OCI-LY7 (cell line): Measurements from ENCODE around the gene PELI1. TPM values are rescaled to one million over a fixed set of nuclear protein-coding genes. Genes with fewer than 3 reads are reported as not detected.

Source experiments
- BruUV-seq: library from RNA; stranded (reverse); fragments of 400-500 nt; replicated peaks from 2 replicates; lab custom pipeline; 2021; lab: Mats Ljungman, UMichigan
- CTCF ChIA-PET: fragments of 300-600 bp; sonication (Branson Sonifier 250); formaldehyde crosslinking; loops from one replicate; lab custom pipeline; 2022; ENCODE audit warnings: antibody characterized with exemption; ENCODE audit not compliant: unreplicated experiment; lab: Charles Lee
- POLR2A ChIA-PET: fragments of 300-600 bp; sonication (Branson Sonifier 250); formaldehyde crosslinking; loops from one replicate; lab custom pipeline; 2022; ENCODE audit warnings: antibody characterized with exemption; lab: Charles Lee
- DNase-seq: peaks from one replicate; pipeline ENCODE4 v3.0.0-alpha.2; 2015; ENCODE audit warnings: low spot score
- H2AFZ ChIP-seq: fragments of 200-600 bp; sonication (generic), shearing (Covaris generic); 2 replicates; pipeline ENCODE4 v1.6.1; 2014; ENCODE audit warnings: mild to moderate bottlenecking, antibody characterized with exemption, low read length, moderate library complexity
- H3K27ac ChIP-seq: fragments of 200-600 bp; sonication (generic); 2 replicates; pipeline ENCODE4 v1.5.1; 2014; ENCODE audit warnings: mixed run types, low read depth, mild to moderate bottlenecking, moderate library complexity, low read length, inconsistent platforms; ENCODE audit not compliant: poor library complexity, severe bottlenecking
- H3K36me3 ChIP-seq: fragments of 200-600 bp; sonication (generic); 2 replicates; pipeline ENCODE4 v1.6.1; 2014; ENCODE audit warnings: mild to moderate bottlenecking, antibody characterized with exemption, low read length, moderate library complexity, mixed read lengths; ENCODE audit not compliant: insufficient read depth
- H3K4me1 ChIP-seq: fragments of 200-600 bp; sonication (generic); 2 replicates; pipeline ENCODE4 v1.5.1; 2014; ENCODE audit warnings: mild to moderate bottlenecking, low read length; ENCODE audit not compliant: insufficient read depth, poor library complexity, severe bottlenecking
- H3K4me2 ChIP-seq: fragments of 200-600 bp; sonication (generic); 2 replicates; pipeline ENCODE4 v1.6.1; 2014; ENCODE audit warnings: mild to moderate bottlenecking, low read length
- H3K4me3 ChIP-seq: fragments of 200-600 bp; sonication (generic); 2 replicates; pipeline ENCODE4 v1.5.1; 2014; ENCODE audit warnings: mild to moderate bottlenecking, low read depth, low read length; ENCODE audit not compliant: poor library complexity, severe bottlenecking
- H3K79me2 ChIP-seq: fragments of 200-600 bp; sonication (generic); 2 replicates; pipeline ENCODE4 v1.6.1; 2016; ENCODE audit warnings: low read depth, mild to moderate bottlenecking, low read length, moderate library complexity, mixed read lengths; ENCODE audit not compliant: insufficient read depth
- H3K9me2 ChIP-seq: fragments of 200-600 bp; sonication (generic); 2 replicates; pipeline ENCODE4 v1.6.1; 2016; ENCODE audit warnings: mild to moderate bottlenecking, low read length, mixed read lengths; ENCODE audit not compliant: insufficient read depth
- H3K9me3 ChIP-seq: fragments of 200-600 bp; sonication (generic); 2 replicates; pipeline ENCODE4 v1.6.1; 2014; ENCODE audit warnings: mild to moderate bottlenecking, mixed run types, low read length, mixed read lengths
- H4K20me1 ChIP-seq: fragments of 200-600 bp; sonication (generic); 2 replicates; pipeline ENCODE4 v1.6.1; 2014; ENCODE audit warnings: mild to moderate bottlenecking, antibody characterized with exemption, low read length, moderate library complexity, mixed read lengths; ENCODE audit not compliant: insufficient read depth
- EZH2phosphoT487 ChIP-seq: fragments of 200-600 bp; sonication (generic); IDR thresholded peaks from 2 replicates; pipeline ENCODE4 v1.6.1; 2018; ENCODE audit warnings: low read depth, borderline replicate concordance, mild to moderate bottlenecking, mixed run types, antibody characterized with exemption, low read length, moderate library complexity, mixed read lengths
- intact Hi-C: fragments of 100-400 bp; cut with micrococcal nuclease; formaldehyde crosslinking; loops from one replicate; pipeline ENCODE4 v1.10.0; 2022; ENCODE audit not compliant: unreplicated experiment
- total RNA-seq, 2 experiments: library from RNA; depleted of rRNA in 1 of 2; stranded (reverse); fragments of >200 nt in 1 of 2; shearing (Covaris generic) in 1 of 2; gene quantifications; 2 replicates each; pipeline ENCODE4 v1.2.3, GENCODE V29; 2014 to 2022
- TF ChIP-seq, protein P1 (sequence below): fragments of 200-600 bp; sonication (generic); conservative IDR thresholded peaks from 2 replicates; pipeline ENCODE4 v1.5.1; 2014; ENCODE audit warnings: mild to moderate bottlenecking, antibody characterized with exemption, low read length, moderate library complexity, mixed read lengths

PELI1 gene
- total RNA-seq, 2 experiments from 2014 or later, result 108 to 174 TPM

DNA sequence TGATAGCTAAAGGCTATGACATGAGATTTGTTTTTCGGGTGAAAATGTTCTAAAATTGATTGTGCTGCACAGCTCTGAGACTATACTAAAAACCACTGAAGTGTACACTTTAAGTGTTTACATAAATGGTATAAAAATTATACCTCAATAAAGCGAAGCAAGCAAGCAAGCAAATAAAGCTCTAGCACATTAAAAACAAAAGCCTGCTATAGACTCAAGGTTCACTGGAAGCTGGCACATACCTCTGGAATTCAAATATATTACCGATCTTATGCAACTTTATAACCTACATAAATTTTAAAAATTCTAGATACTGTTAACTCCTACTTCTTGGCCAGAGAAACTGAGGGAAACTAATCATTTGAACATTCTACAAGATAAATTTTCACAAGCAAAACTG, 20.1 kb downstream of the PELI1 start:
- ChIA-PET CTCF (no interaction called here), POLR2A (interaction anchor here (0.8 to 7.9 kb wide), 7 partner anchors 9 to 91 kb away, joined by 3 to 78 read pairs (median 8); no protein-coding TSS in a partner anchor)
- intact Hi-C loops, result no loop called here
- H3K9me3 ChIP-seq, result no peaks in the 10 kb centered on the region
- TF ChIP-seq, protein P1, sequence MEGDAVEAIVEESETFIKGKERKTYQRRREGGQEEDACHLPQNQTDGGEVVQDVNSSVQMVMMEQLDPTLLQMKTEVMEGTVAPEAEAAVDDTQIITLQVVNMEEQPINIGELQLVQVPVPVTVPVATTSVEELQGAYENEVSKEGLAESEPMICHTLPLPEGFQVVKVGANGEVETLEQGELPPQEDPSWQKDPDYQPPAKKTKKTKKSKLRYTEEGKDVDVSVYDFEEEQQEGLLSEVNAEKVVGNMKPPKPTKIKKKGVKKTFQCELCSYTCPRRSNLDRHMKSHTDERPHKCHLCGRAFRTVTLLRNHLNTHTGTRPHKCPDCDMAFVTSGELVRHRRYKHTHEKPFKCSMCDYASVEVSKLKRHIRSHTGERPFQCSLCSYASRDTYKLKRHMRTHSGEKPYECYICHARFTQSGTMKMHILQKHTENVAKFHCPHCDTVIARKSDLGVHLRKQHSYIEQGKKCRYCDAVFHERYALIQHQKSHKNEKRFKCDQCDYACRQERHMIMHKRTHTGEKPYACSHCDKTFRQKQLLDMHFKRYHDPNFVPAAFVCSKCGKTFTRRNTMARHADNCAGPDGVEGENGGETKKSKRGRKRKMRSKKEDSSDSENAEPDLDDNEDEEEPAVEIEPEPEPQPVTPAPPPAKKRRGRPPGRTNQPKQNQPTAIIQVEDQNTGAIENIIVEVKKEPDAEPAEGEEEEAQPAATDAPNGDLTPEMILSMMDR, result no peak
- no peak for TF ChIP-seq EZH2phosphoT487
- no peak overlapping the region for H2AFZ ChIP-seq
- DNase-seq, result no peak
- no peaks in the 10 kb centered on the region for H3K9me2 ChIP-seq
- H3K27ac ChIP-seq, result peak overlapping the region; percentile 3
- BruUV-seq, result no TSS peak
- H3K4me2 ChIP-seq, result 0 out of 2 replicates have a peak overlapping the region, but pooled peaks have one; percentile 7
- peaks cover 100% of the 10 kb centered on the region for H3K79me2 ChIP-seq
- H3K4me3 ChIP-seq, result no peak overlapping the region
- peaks cover 72% of the 10 kb centered on the region for H3K4me1 ChIP-seq
- H3K36me3 ChIP-seq, result peaks cover 98% of the 10 kb centered on the region
- peaks cover 49% of the 10 kb centered on the region for H4K20me1 ChIP-seq

DNA sequence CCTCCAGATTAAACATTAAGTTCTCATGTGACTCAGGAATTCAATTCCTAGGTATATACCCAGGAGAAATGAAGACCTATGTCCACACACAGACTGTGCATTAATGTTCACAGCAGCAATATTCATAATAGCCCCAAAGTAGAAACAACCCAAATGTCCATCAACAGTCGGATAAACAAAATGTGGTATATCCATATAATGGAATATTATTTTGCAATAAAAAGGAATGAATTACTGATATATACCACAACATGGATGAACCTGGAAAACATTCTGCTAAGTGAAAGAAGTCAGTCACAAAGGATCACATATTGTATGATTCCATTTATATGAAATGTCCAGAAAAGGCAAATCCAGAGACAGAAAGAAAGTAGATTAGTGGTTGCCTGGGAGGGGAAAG, 20.5 kb downstream of the PELI1 start:
- H3K9me3 ChIP-seq, result no peaks in the 10 kb centered on the region
- H3K27ac ChIP-seq, result peak overlapping the region; percentile 3
- no TSS peak for BruUV-seq

DNA sequence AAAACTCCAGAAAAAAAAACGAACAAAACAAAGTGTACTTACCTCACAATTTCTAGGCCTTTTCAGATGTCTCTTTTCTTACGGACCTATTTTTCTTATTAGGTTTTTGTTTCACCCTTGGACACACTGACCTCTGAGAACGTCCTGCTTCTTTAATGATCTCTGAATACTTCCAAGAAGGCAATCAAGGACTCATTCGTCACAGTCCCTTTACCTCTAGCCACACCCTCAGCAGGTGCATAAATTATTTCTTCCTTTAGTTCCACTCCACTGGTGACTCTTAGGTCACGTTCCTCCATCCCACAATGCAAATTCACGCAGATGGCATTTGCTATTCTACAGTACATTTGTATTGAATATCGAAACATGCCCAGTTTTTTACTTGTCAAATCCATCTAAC, 21.9 kb downstream of the PELI1 start:
- peaks cover 99% of the 10 kb centered on the region for H3K36me3 ChIP-seq
- BruUV-seq, result no TSS peak
- H3K4me1 ChIP-seq, result peaks cover 80% of the 10 kb centered on the region
- no peaks in the 10 kb centered on the region for H3K9me2 ChIP-seq
- H3K4me2 ChIP-seq, result peak overlapping the region; percentile 18; the same call in 1 of the 2 replicates
- DNase-seq, result peak; percentile 35
- no peak overlapping the region for H2AFZ ChIP-seq
- no peaks in the 10 kb centered on the region; the same call in 1 of the 2 replicates for H3K9me3 ChIP-seq
- CTCF ChIA-PET, result no interaction called here
- no peak overlapping the region for H3K4me3 ChIP-seq
- peak overlapping the region; percentile 21 for H3K27ac ChIP-seq
- TF ChIP-seq, protein P1, result no peak
- TF ChIP-seq EZH2phosphoT487, result no peak
- POLR2A ChIA-PET, result interaction anchor here (0.6 to 7.9 kb wide), 8 partner anchors 10 to 1904 kb away, joined by 3 to 78 read pairs (median 7); no protein-coding TSS in a partner anchor
- H3K79me2 ChIP-seq, result peaks cover 100% of the 10 kb centered on the region
- intact Hi-C loops, result no loop called here
- peaks cover 41% of the 10 kb centered on the region for H4K20me1 ChIP-seq

More for the DNA sequence above, 20.5 kb downstream of the PELI1 start:
- CTCF ChIA-PET, result no interaction called here
- no peak for DNase-seq
- Histone ChIP-seq H3K4me2 (0 out of 2 replicates have a peak overlapping the region, but pooled peaks have one; percentile 18), H3K36me3 (peaks cover 98% of the 10 kb centered on the region), H3K4me1 (peaks cover 72% of the 10 kb centered on the region), H3K9me2 (no peaks in the 10 kb centered on the region), H3K4me3 (no peak overlapping the region), H4K20me1 (peaks cover 49% of the 10 kb centered on the region), H3K79me2 (peaks cover 100% of the 10 kb centered on the region), H2AFZ (no peak overlapping the region)
- POLR2A ChIA-PET, result interaction anchor here (1.1 to 7.9 kb wide), 7 partner anchors 9 to 91 kb away, joined by 3 to 78 read pairs (median 8); no protein-coding TSS in a partner anchor
- TF ChIP-seq EZH2phosphoT487, result no peak
- TF ChIP-seq, protein P1, result no peak
- intact Hi-C loops, result no loop called here
